ENCODE data around the gene SLC16A9.

SLC16A9 gene

DNA sequence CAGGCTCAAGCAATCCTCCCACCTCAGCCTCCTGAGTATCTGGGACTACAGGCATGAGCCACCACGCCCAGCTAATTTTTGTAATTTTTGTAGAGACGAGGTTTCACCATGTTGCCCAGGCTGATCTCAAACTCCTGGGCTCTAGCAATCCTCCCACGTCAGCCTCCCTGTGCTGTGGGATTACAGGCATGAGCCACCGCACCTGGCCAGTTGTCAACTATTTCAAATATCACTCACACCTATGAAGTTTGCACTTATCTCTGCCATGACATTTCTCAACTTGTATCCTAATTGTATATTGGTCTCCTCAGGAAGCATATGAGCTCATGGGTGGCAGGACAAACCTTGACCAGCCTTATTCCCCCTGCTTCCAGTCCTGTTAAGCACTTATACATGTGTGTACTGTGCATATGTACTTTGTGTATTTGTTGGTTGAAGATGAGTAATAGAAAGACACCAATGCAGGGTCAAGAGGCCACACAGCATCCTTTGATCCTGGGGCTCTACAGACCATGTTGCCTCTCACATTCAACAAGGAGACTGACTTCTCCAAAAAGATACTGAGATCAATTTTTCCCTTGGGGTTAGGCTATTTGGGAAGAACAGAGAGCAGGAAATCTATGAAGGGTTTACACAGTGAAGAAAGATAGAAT is 82.2 kb downstream of the SLC16A9 start:
- DNase-seq (ENCODE audit: low spot score) = no peak

DNA sequence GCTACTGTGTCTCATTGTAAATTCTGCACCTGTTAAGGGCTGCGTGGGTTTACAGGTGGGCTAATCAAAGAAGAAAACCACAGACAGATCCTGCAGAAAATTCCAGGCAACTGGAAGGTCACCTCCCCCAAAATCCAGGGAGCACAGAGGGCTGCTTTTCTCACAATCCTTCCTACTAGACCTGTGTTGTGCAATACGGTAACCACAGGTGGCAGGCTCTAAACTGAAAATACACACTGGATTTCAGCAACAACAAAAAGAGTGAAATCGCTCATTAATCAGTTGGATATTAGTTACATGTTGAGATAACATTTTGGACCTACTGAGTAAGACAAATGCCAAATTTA is 83.2 kb downstream of the SLC16A9 start:
- no peak for DNase-seq (ENCODE audit: low spot score)

- peak; percentile 64 for DNase-seq (ENCODE audit: low spot score)
Observed at GRCh38 chr10:59625721-59626522, 83.7 kb downstream of the SLC16A9 start.

DNA sequence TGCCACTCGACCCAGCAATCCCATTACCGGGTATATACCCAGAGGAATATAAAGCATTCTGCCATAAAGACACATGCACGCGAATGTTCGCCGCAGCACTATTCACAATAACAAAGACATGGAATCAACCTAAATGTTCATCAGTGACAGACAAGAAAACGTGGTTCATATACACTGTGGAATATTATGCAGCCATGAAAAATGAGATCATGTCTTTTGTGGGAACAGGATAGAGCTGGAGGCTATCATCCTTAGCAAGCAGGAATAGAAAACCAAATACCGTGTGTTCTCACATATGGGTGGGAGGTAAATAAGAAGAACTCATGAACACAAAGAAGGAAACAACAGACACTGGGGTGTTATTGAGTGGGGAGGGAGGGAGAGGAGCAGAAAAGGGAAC is 84.7 kb downstream of the SLC16A9 start:
- no peak for DNase-seq (ENCODE audit: low spot score)

DNA sequence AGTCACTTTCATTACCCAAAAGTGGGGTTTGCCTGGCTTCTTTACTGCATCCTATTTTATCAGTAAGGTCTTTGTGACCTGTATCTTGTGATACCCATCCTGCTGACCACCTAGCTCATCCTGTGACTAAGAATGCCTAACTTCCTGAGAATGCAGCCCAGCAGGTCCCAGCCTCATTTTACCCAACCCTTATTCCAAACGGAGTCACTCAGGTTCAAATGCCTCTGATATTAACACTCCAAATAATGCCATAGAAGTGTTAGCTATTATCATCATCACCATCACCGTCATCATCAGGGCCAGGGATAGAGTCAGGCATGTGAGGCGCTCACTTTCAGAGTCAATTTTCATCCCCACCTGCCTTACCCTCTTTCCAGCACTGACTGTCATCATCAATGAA is 85.5 kb downstream of the SLC16A9 start:
- DNase-seq (ENCODE audit: low spot score) = no peak

DNA sequence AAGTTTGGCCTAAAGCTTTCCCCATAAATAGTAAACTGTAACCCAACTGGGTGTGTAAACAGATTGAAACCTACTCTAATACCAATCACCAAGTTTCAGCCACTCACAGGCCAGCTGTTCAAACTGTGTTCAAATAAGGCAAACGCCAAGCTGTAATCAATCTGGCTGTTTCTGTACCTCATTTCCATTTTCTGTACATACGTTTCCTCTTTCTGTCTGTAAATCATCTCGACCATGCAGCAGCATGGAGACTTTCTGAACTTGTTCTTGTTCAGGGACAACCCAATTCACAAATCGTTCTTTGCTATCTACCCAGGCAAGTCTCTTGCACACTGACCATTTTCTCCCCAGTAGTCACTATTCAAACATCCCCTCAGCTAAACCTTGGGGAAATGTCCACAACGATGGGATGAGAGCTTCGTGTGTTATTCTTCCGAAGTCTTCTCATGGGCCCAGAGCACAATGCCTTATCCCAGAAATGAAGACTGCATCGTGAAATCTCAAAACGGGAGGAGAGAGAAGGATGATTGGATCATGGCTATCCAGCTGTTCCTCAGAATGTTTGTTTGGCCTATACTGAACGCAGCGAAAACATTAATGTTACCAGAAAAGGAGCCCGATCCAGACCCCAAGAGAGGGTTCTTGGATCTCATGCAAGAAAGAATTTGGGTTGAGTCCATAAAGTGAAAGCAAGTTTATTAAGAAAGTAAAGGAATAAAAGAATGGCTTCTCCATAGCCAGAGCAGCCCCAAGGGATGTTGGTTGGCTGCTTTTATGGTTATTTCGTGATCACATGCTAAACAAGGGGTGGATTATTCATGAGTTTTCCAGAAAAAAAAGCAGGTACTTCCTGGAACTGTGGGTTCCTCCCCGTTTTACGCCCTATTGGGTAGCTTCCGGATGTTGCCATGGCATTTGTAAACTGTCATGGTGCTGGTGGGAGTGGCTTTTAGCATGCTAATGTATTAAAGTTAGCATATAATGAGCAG is 86.2 kb downstream of the SLC16A9 start:
- DNase-seq (ENCODE audit: low spot score) = no peak

DNA sequence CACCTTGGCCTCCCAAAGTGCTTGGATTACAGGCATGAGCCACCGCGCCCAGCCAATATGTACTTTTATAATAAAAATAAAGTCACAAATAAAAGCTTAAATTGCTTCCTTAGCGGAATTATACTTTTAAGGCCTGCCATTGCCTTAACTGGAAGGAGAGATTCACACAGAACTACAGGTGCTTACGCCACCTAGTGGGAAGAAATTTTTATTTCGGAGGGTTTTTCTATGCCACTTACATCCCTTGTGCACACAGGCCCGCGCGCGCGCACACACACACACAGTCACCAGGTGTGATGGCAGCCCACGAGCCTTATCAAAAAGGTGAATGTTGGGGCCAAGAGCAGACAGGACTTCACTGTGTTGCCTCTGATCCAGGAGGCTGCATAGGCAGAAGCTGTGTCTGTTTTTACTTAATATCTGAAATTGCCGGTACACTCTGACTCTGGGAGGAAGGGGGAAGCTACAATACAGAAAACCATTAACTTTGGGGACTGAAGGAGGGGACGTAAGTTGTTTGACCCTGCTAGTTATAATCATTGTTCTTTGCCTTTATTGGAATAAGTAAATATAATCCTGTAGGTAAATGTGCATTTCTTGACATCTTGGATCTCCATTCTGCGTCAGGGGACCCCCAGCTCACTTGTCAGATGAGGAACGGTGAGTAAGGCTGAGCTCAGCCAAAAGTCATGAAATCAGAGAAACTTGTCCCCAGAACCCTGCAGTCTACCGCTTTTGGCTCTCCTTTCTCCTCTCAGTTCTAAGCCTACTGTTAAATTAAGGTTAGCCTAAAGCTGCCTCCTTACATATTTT is 87.1 kb downstream of the SLC16A9 start:
- DNase-seq (ENCODE audit: low spot score) = peak; percentile 16

GRCh38 chr10:59621771-59622170 is 87.9 kb downstream of the SLC16A9 start:
- DNase-seq (ENCODE audit: low spot score) = no peak

GRCh38 chr10:59618666-59619065 is 91.0 kb downstream of the SLC16A9 start:
- DNase-seq (ENCODE audit: low spot score) = no peak

DNA sequence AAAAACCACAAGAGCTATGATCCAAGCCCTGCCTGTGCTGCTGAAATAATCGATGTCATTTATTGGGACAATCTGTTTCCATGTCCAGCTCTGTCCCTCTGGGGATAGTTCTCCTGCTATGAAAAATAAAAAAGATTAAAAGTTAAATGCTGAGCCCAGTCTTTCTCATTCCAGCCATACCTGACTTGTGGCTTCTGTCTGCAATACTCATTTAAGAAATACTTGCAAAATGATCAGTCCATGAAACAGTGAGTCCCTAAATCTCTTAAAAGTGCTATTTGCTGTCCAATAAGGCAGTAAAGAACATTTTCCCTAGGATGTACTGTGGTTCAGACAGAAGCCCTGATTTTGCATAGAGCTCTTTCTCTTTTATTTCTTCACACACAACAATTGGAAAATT is 91.7 kb downstream of the SLC16A9 start:
- no peak for DNase-seq (ENCODE audit: low spot score)

- DNase-seq (ENCODE audit: low spot score) = no peak
Observed at GRCh38 chr10:59611048-59611447, 98.6 kb downstream of the SLC16A9 start.

- DNase-seq (ENCODE audit: low spot score) = no peak
Observed at GRCh38 chr10:59607970-59608369, 101.7 kb downstream of the SLC16A9 start.

- DNase-seq (ENCODE audit: low spot score) = no peak
Observed at GRCh38 chr10:59606551-59606961, 103.1 kb downstream of the SLC16A9 start.

DNA sequence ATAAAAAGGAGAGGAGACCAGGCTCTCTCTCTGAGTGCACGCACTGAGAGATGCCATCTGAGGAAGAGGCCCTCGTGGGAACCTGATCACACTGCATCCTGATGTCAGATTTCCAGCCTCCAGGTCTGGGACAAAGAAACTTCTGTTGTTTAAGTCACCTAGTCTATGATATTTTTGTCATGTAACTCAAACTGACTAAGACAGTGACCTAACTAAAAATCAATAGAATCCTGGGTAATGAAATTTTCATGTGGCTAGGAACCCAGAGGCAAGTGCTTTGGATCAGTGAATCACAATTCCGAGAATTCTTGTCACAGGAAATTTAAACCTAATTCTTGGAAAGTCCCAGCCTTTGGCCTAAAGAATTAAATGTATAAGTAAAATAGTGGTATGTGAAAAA is 107.7 kb downstream of the SLC16A9 start:
- no peak for DNase-seq (ENCODE audit: low spot score)

All from CD4-positive, alpha-beta T cell treated with Interleukin-15 for 4 hours (primary cell).